GM12873 (cell line): ENCODE data around the gene KATNAL1.

ENCODE experiments used
- CTCF ChIP-seq: IDR thresholded peaks from 2 replicates; pipeline ENCODE4 v1.5.1; 2012; ENCODE audit warnings: low read depth, mild to moderate bottlenecking, moderate library complexity, low read length, control low read depth; ENCODE audit not compliant: insufficient read depth; ENCODE audit errors: missing control alignments

Gene KATNAL1

GRCh38 chr13:30169442-30169841, 137.9 kb downstream of the KATNAL1 start:
- TF ChIP-seq CTCF, result no peak

DNA sequence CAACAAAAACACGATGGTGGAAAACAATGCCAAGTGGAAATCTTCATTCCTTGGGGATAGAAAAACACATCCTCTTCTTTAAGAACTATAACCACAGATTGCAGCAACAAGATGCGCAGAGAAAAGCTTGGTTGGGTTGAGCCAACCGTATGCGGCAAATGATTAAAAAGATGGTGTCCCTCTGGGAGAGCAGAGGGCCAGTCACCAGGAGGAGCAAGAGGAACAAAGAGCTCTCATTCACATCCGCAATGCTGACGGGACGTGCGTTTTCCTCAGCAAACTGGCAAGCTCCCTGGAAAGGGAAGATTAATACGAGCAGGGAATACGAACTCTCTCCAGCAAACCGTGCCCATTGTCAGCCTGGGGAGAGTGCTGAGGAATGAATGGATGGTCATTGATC, 141.6 kb downstream of the KATNAL1 start:
- no peak for TF ChIP-seq CTCF

GRCh38 chr13:30165071-30165470, 142.3 kb downstream of the KATNAL1 start:
- TF ChIP-seq CTCF, result no peak

- TF ChIP-seq CTCF, result no peak
Measured at GRCh38 chr13:30164146-30164545, 143.2 kb downstream of the KATNAL1 start.

DNA sequence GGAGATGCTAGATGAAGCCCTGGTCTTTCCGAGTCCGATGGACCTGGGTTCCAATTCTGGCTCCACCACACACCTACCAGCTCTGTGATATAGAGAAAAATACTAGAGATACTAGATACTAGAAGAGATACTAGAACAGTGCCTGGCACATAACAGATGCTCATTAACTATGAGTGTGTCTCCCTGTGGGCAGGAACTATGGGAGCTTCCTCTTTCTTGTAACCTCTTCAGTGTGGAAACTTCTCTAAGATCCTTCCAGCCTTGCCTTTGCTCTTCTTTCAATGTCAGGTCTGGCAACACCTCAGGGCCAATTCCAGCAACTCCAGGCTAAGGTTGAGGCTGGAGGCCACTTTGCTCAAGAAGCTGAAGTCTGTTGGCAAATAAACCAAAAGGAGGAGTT, 143.9 kb downstream of the KATNAL1 start:
- TF ChIP-seq CTCF, result no peak

- TF ChIP-seq CTCF, result no peak
Measured at GRCh38 chr13:30159446-30159839, 147.9 kb downstream of the KATNAL1 start.

DNA sequence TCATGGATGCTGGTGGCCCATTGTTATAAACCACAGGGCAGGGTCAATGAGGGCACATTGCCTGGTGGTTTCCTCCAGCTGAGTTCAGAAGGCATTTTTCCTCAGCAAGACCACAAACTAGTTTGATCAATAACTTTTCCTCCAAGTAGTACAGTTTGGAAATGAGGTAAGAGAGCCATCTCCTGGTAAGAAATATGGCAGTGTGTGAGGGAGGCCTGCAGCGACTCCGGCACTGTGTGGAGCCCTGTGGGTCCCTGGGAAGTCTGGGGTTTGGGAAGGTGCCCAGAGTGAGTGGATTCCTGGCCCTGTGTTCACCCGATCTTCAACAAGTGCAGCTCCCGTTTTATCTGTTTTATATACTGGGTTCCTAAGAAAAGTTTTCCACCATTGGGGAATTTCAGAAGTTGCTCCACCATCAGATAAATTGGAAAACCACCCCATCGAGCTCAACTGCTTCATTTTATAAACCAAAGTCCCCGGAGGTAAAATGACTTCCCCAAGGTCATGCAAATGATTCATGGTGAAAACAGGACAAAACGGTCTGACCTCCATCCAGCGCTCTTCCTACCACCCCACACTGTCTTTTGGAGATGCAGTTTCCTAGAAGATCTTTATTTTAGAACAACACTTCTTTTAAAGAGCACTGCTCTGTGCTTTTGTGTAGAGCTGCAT, 148.4 kb downstream of the KATNAL1 start:
- TF ChIP-seq CTCF, result peak; percentile 28
